Transverse colon (tissue), 4 donors: ENCODE measurements around the gene BASP1. TPM values are rescaled to one million over a fixed set of nuclear protein-coding genes. Genes with fewer than 3 reads are reported as not detected.

Experiments used
- DNase-seq: peaks from one replicate; pipeline ENCODE4 v3.0.0-alpha.2; 2019
- H3K27ac ChIP-seq, 4 donors: fragments of 200-600 bp; sonication (generic); 2 replicates each; pipeline ENCODE4 v1.5.1; 2016 to 2018; ENCODE audit warnings: inconsistent platforms in 4 of 4
- H3K27me3 ChIP-seq: fragments of 200-600 bp; sonication (generic); 2 replicates; pipeline ENCODE4 v1.5.1; 2017; ENCODE audit warnings: inconsistent platforms
- H3K36me3 ChIP-seq, 4 donors: fragments of 200-600 bp; sonication (generic); 2 replicates each; pipeline ENCODE4 v1.5.1; 2017 to 2019; ENCODE audit warnings: inconsistent platforms in 4 of 4
- H3K4me1 ChIP-seq, 4 donors: fragments of 200-600 bp; sonication (generic); 2 replicates each; pipeline ENCODE4 v1.5.1; 2017 to 2020; ENCODE audit warnings: inconsistent platforms in 4 of 4
- H3K4me3 ChIP-seq, 4 donors: fragments of 200-600 bp; sonication (generic); 1 replicate in 1 of 4; 2 replicates in 3 of 4; pipeline versions ENCODE4 v1.5.1 to v1.6.1; 2017 to 2019; ENCODE audit warnings: inconsistent platforms in 4 of 4
- H3K9me3 ChIP-seq, 2 donors: fragments of 200-600 bp; sonication (generic); 2 replicates each; pipeline ENCODE4 v1.5.1; 2017 to 2019; ENCODE audit warnings: inconsistent platforms in 2 of 2
- CTCF ChIP-seq, 5 experiments: fragments of 200-600 bp in 3 of 5; fragments of 450-650 bp in 2 of 5; sonication (generic) in 3 of 5; IDR thresholded peaks; 1 replicate in 2 of 5; 2 replicates in 3 of 5; pipeline ENCODE4 v1.5.1; 2016 to 2017; ENCODE audit warnings: antibody characterized with exemption in 5 of 5, inconsistent platforms in 3 of 5, mild to moderate bottlenecking in 2 of 5, moderate library complexity in 1 of 5
- EP300 ChIP-seq: sonication (generic); formaldehyde crosslinking; IDR thresholded peaks from one replicate; pipeline ENCODE4 v1.6.1; 2017; ENCODE audit warnings: antibody characterized with exemption, low read depth
- POLR2A ChIP-seq: fragments of 450-650 bp; IDR thresholded peaks from one replicate; pipeline ENCODE4 v1.6.1; 2016; ENCODE audit warnings: antibody characterized with exemption, mild to moderate bottlenecking, moderate library complexity
- POLR2AphosphoS5 ChIP-seq, 3 donors: sonication (generic); formaldehyde crosslinking; IDR thresholded peaks; one replicate each; pipeline ENCODE4 v1.6.1; 2016; ENCODE audit warnings: antibody characterized with exemption in 3 of 3
- WGBS, 2 donors: methylation state at CpG; one replicate each; pipeline ENCODE4 v1.1.5; 2018; ENCODE audit warnings: low coverage in 1 of 2; 5-methylcytosine and 5-hydroxymethylcytosine counted together
- in situ Hi-C, 4 donors: fragments of 200-750 bp; cut with MboI; loops; one replicate each; pipeline versions ENCODE4 v1.15.0 to v1.15.1; 2017; ENCODE audit warnings: low sequenced_read_pairs in 3 of 4, low pct_ligation_motif_present in 1 of 4, low pct_unique_long_range_greater_than_20kb in 1 of 4
- intact Hi-C: fragments of 100-400 bp; cut with DNase I; formaldehyde crosslinking; loops from one replicate; pipeline ENCODE4 v1.15.1; 2023; ENCODE audit warnings: low total_unique reads
- total RNA-seq, 4 donors: library from RNA; depleted of rRNA; stranded (reverse); fragments of >200 nt; gene quantifications; one replicate each; pipeline ENCODE4 v1.1.0, GENCODE V29; 2016

Gene BASP1
- total RNA-seq, 4 donors from 2014 or later = 1.5 to 36.4 (median 9.2) TPM

- Histone ChIP-seq H3K4me3 (no peak overlapping the region), H3K36me3 (no peaks in the 10 kb centered on the region), H3K27me3 (peaks cover 18% of the 10 kb centered on the region), H3K9me3 (no peaks in the 10 kb centered on the region), H3K4me1 (peaks cover 0 to 9% (median 9%) of the 10 kb centered on the region in 4 donors), H3K27ac (no peak overlapping the region)
- DNase-seq = no peak
- in situ Hi-C loops (loop anchor here (5.0 to 10.0 kb wide), 4 partner anchors 1083 to 1103 kb away; no protein-coding TSS in a partner anchor), intact Hi-C loops (no loop called here)
- WGBS, 2 donors = 75 to 95% methylated on average over 2 to 4 of the region's 4 CpGs
- TF ChIP-seq POLR2A = no peak
- TF ChIP-seq POLR2AphosphoS5 (IDR thresholded peaks at IDR 0.05) = no peak
- TF ChIP-seq EP300 = no peak
- TF ChIP-seq CTCF (IDR thresholded peaks at IDR 0.05) = no peak
Measured at GRCh38 chr5:17212191-17212590, 5.2 kb upstream of the BASP1 start.

GRCh38 chr5:17212996-17213395 lies 4.4 kb upstream of the BASP1 start:
- intact Hi-C loops (no loop called here), in situ Hi-C loops (loop anchor here (5.0 to 10.0 kb wide), 4 partner anchors 1082 to 1102 kb away; no protein-coding TSS in a partner anchor)
- peaks cover 0 to 16% (median 13%) of the 10 kb centered on the region in 4 donors for H3K4me1 ChIP-seq
- no peak overlapping the region for H3K27ac ChIP-seq
- TF ChIP-seq POLR2AphosphoS5 (IDR thresholded peaks at IDR 0.05) (no peak), POLR2A (no peak), CTCF (IDR thresholded peaks at IDR 0.05) (no peak), EP300 (no peak)
- H3K27me3 ChIP-seq = peaks cover 25% of the 10 kb centered on the region
- H3K36me3 ChIP-seq = no peaks in the 10 kb centered on the region
- no peaks in the 10 kb centered on the region for H3K9me3 ChIP-seq
- 34 to 71% methylated on average over 2 to 3 of the region's 3 CpGs for WGBS, 2 donors
- no peak for DNase-seq
- H3K4me3 ChIP-seq = no peak overlapping the region

GRCh38 chr5:17213938-17214337 lies 3.5 kb upstream of the BASP1 start:
- no peak for TF ChIP-seq EP300
- TF ChIP-seq POLR2AphosphoS5 (IDR thresholded peaks at IDR 0.05) = no peak
- no peak for TF ChIP-seq POLR2A
- no peak for TF ChIP-seq CTCF (IDR thresholded peaks at IDR 0.05)
- WGBS, 2 donors = 73 to 77% methylated on average over 2 of the region's 2 CpGs
- in situ Hi-C loops (loop anchor here (5.0 to 10.0 kb wide), 4 partner anchors 1081 to 1101 kb away; no protein-coding TSS in a partner anchor), intact Hi-C loops (no loop called here)
- H3K9me3 ChIP-seq = no peaks in the 10 kb centered on the region
- H3K36me3 ChIP-seq = no peaks in the 10 kb centered on the region
- DNase-seq = no peak
- H3K27ac ChIP-seq = no peak overlapping the region
- peaks cover 31% of the 10 kb centered on the region for H3K27me3 ChIP-seq
- H3K4me3 ChIP-seq = no peak overlapping the region
- peaks cover 0 to 24% (median 20%) of the 10 kb centered on the region in 4 donors for H3K4me1 ChIP-seq

GRCh38 chr5:17214893-17215292 lies 2.5 kb upstream of the BASP1 start:
- Histone ChIP-seq H3K36me3 (no peaks in the 10 kb centered on the region), H3K27me3 (peaks cover 39% of the 10 kb centered on the region), H3K4me3 (no peak overlapping the region), H3K4me1 (peaks cover 0 to 25% (median 20%) of the 10 kb centered on the region in 4 donors), H3K9me3 (no peaks in the 10 kb centered on the region), H3K27ac (no peak overlapping the region)
- intact Hi-C loops = no loop called here
- WGBS, 2 donors = 89 to 90% methylated on average over 2 of the region's 2 CpGs
- DNase-seq = no peak
- TF ChIP-seq POLR2A (no peak), EP300 (no peak), POLR2AphosphoS5 (IDR thresholded peaks at IDR 0.05) (no peak), CTCF (IDR thresholded peaks at IDR 0.05) (no peak)
- in situ Hi-C loops = loop anchor here (5.0 to 10.0 kb wide), 4 partner anchors 1080 to 1100 kb away; no protein-coding TSS in a partner anchor
